Neuronal stem cell (in vitro differentiated cells): ENCODE measurements around the gene CGB1.
"Not testable (repeated sequence)": the region's sequence is repeated elsewhere in the genome, so short reads cannot be mapped to it uniquely, and the experiment has no call there.

Experiments used
- DNase-seq: peaks from one replicate; pipeline ENCODE4 v3.0.0-alpha.2; 2013; ENCODE audit warnings: low spot score
- H2AFZ ChIP-seq: one replicate; pipeline ENCODE4 v1.6.1; 2013; ENCODE audit warnings: mild to moderate bottlenecking, low read length, inconsistent platforms
- H2AK5ac ChIP-seq: 2 replicates; pipeline ENCODE4 v1.6.1; 2013; ENCODE audit warnings: low read depth, mild to moderate bottlenecking, inconsistent platforms, low read length, moderate library complexity, mixed read lengths
- H2BK120ac ChIP-seq: 2 replicates; pipeline ENCODE4 v1.6.1; 2013; ENCODE audit warnings: low read depth, mild to moderate bottlenecking, inconsistent platforms, low read length, moderate library complexity, mixed read lengths
- H2BK12ac ChIP-seq: one replicate; pipeline ENCODE4 v1.6.1; 2013; ENCODE audit warnings: low read length, inconsistent platforms
- H2BK15ac ChIP-seq: 2 replicates; pipeline ENCODE4 v1.6.1; 2013; ENCODE audit warnings: mild to moderate bottlenecking, low read length, inconsistent platforms, mixed read lengths
- H2BK5ac ChIP-seq: one replicate; pipeline ENCODE4 v1.6.1; 2013; ENCODE audit warnings: inconsistent platforms, mild to moderate bottlenecking, low read length, moderate library complexity
- H3K14ac ChIP-seq: one replicate; pipeline ENCODE4 v1.6.1; 2013; ENCODE audit warnings: low read length, inconsistent platforms
- H3K18ac ChIP-seq: 2 replicates; pipeline ENCODE4 v1.6.1; 2013; ENCODE audit warnings: low read length, inconsistent platforms
- H3K23ac ChIP-seq: 2 replicates; pipeline ENCODE4 v1.6.1; 2013; ENCODE audit warnings: low read depth, mild to moderate bottlenecking, mixed read lengths, low read length, inconsistent platforms; ENCODE audit not compliant: poor library complexity
- H3K27ac ChIP-seq: replicated peaks from 3 replicates; pipeline ENCODE4 v1.5.1; 2013; ENCODE audit warnings: low read length, inconsistent platforms
- H3K27me3 ChIP-seq, 3 experiments: 2 replicates each; pipeline ENCODE4 v1.6.1; 2013; ENCODE audit warnings: low read length in 3 of 3, mild to moderate bottlenecking in 2 of 3, inconsistent platforms in 1 of 3, low read depth in 1 of 3, mixed read lengths in 1 of 3, moderate library complexity in 1 of 3; ENCODE audit not compliant: control insufficient read depth in 3 of 3, insufficient read depth in 3 of 3
- H3K36me3 ChIP-seq, 2 donors: replicated peaks in 1 of 2; 2 replicates each; pipeline ENCODE4 v1.6.1; 2013; ENCODE audit warnings: low read length in 2 of 2; ENCODE audit not compliant: control insufficient read depth in 2 of 2, insufficient read depth in 2 of 2
- H3K4ac ChIP-seq: 2 replicates; pipeline ENCODE4 v1.6.1; 2013; ENCODE audit warnings: inconsistent platforms, mild to moderate bottlenecking, low read length, moderate library complexity
- H3K4me1 ChIP-seq, 2 donors: 1 replicate in 1 of 2; 2 replicates in 1 of 2; pipeline ENCODE4 v1.6.1; 2013; ENCODE audit warnings: low read length in 2 of 2, low read depth in 1 of 2; ENCODE audit not compliant: control insufficient read depth in 2 of 2, insufficient read depth in 1 of 2
- H3K4me2 ChIP-seq: one replicate; pipeline ENCODE4 v1.6.1; 2013; ENCODE audit warnings: mild to moderate bottlenecking, low read length, inconsistent platforms; ENCODE audit not compliant: insufficient read depth, poor library complexity, severe bottlenecking
- H3K4me3 ChIP-seq, 2 donors: 2 replicates each; pipeline ENCODE4 v1.5.1; 2013; ENCODE audit warnings: low read length in 2 of 2, mild to moderate bottlenecking in 2 of 2, inconsistent platforms in 1 of 2, moderate library complexity in 1 of 2
- H3K79me1 ChIP-seq: one replicate; pipeline ENCODE4 v1.6.1; 2013; ENCODE audit warnings: low read depth, mild to moderate bottlenecking, inconsistent platforms, low read length, moderate library complexity
- H3K9ac ChIP-seq: one replicate; pipeline ENCODE4 v1.6.1; 2013; ENCODE audit warnings: mild to moderate bottlenecking, low read depth, low read length, inconsistent platforms; ENCODE audit not compliant: poor library complexity
- H3K9me3 ChIP-seq, 2 donors: replicated peaks in 1 of 2; 2 replicates each; pipeline versions ENCODE3 to v1.6.1; 2013; ENCODE audit warnings: low read length in 2 of 2, mild to moderate bottlenecking in 2 of 2, inconsistent platforms in 1 of 2, low read depth in 1 of 2, mixed read lengths in 1 of 2, moderate library complexity in 1 of 2; ENCODE audit not compliant: control insufficient read depth in 2 of 2, insufficient read depth in 1 of 2
- H4K8ac ChIP-seq: one replicate; pipeline ENCODE4 v1.6.1; 2013; ENCODE audit warnings: low read depth, mild to moderate bottlenecking, inconsistent platforms, low read length, moderate library complexity
- H4K91ac ChIP-seq: one replicate; pipeline ENCODE4 v1.6.1; 2013; ENCODE audit warnings: low read length, low read depth, mild to moderate bottlenecking, inconsistent platforms; ENCODE audit not compliant: poor library complexity
- WGBS, 2 donors: extraction: QIAGEN DNeasy Blood & Tissue Kit; methylation state at CpG; one replicate each; pipeline ENCODE4 v1.1.7; 2013; ENCODE audit warnings: missing lambda C conversion rate in 2 of 2, mixed read lengths in 1 of 2; ENCODE audit not compliant: insufficient read length in 2 of 2, insufficient replicate concordance in 1 of 2; ENCODE audit errors: extremely low coverage in 2 of 2; 5-methylcytosine and 5-hydroxymethylcytosine counted together

CGB1 gene

GRCh38 chr19:49043548-49043947, 6.9 kb upstream of the CGB1 start, which contains the start of gene CGB5:
Gene CGB5, plus strand, starts transcription at chr19:49043848. Its CDS starts 362 bp downstream, at chr19:49044210.
- not testable (repeated sequence) for H3K79me1 ChIP-seq, H2BK5ac ChIP-seq, H2AK5ac ChIP-seq, H3K18ac ChIP-seq, H3K27me3 ChIP-seq, H4K91ac ChIP-seq, H2AFZ ChIP-seq, H4K8ac ChIP-seq, H2BK12ac ChIP-seq, H3K9me3 ChIP-seq, H3K4me1 ChIP-seq, H3K36me3 ChIP-seq, H3K27ac ChIP-seq, H3K9ac ChIP-seq, H2BK120ac ChIP-seq, H3K23ac ChIP-seq, DNase-seq, H3K14ac ChIP-seq, H2BK15ac ChIP-seq, H3K4ac ChIP-seq, H3K4me2 ChIP-seq, H3K4me3 ChIP-seq
- no CpG with 5 or more reads among the region's 15 CpGs for WGBS, 2 donors

- H3K23ac ChIP-seq, H4K91ac ChIP-seq, H4K8ac ChIP-seq, H3K27ac ChIP-seq, H2BK15ac ChIP-seq, H3K9me3 ChIP-seq, H3K27me3 ChIP-seq, H2BK120ac ChIP-seq, H3K4me3 ChIP-seq, H3K4me1 ChIP-seq, H2BK12ac ChIP-seq, H3K14ac ChIP-seq, H3K18ac ChIP-seq, H3K4ac ChIP-seq, H2BK5ac ChIP-seq, H3K4me2 ChIP-seq, DNase-seq, H2AFZ ChIP-seq, H3K9ac ChIP-seq, H3K79me1 ChIP-seq, H2AK5ac ChIP-seq, H3K36me3 ChIP-seq: not testable (repeated sequence)
- WGBS, 2 donors: no CpG with 5 or more reads among the region's 4 CpGs
Observed at GRCh38 chr19:49042666-49043065, 6.0 kb upstream of the CGB1 start.

- H3K9ac ChIP-seq: no peak overlapping the region
- no peaks in the 10 kb centered on the region for H3K27me3 ChIP-seq
- H2BK12ac ChIP-seq: no peak overlapping the region
- H4K8ac ChIP-seq: no peak overlapping the region
- no peak overlapping the region for H3K4me3 ChIP-seq
- no peak overlapping the region for H3K14ac ChIP-seq
- H3K18ac ChIP-seq: no peak overlapping the region
- H2AFZ ChIP-seq: no peak overlapping the region
- H3K4me2 ChIP-seq: no peak overlapping the region
- no peak overlapping the region for H3K27ac ChIP-seq
- H4K91ac ChIP-seq: no peak overlapping the region
- no peak for DNase-seq
- H3K23ac ChIP-seq: no peak overlapping the region
- no peak overlapping the region for H2BK120ac ChIP-seq
- H2AK5ac ChIP-seq: no peak overlapping the region
- no peak overlapping the region for H3K4ac ChIP-seq
- H3K36me3 ChIP-seq: no peaks in the 10 kb centered on the region
- no peaks in the 10 kb centered on the region for H3K4me1 ChIP-seq
- no CpG with 5 or more reads among the region's 17 CpGs for WGBS, 2 donors
- H2BK15ac ChIP-seq: no peak overlapping the region
- H3K79me1 ChIP-seq: no peaks in the 10 kb centered on the region
- H3K9me3 ChIP-seq: no peaks in the 10 kb centered on the region
- H2BK5ac ChIP-seq: no peak overlapping the region
Observed at GRCh38 chr19:49042177-49042576, 5.5 kb upstream of the CGB1 start.

GRCh38 chr19:49039736-49040135, 3.0 kb upstream of the CGB1 start:
- H3K36me3 ChIP-seq, H2BK120ac ChIP-seq, H2AFZ ChIP-seq, H3K9ac ChIP-seq, H3K4me2 ChIP-seq, H2BK12ac ChIP-seq, H2AK5ac ChIP-seq, H3K4me3 ChIP-seq, H3K18ac ChIP-seq, H3K27ac ChIP-seq, H2BK5ac ChIP-seq, H3K79me1 ChIP-seq, H4K91ac ChIP-seq, H3K23ac ChIP-seq, H3K4ac ChIP-seq, DNase-seq, H3K4me1 ChIP-seq, H2BK15ac ChIP-seq, H4K8ac ChIP-seq, H3K27me3 ChIP-seq, H3K9me3 ChIP-seq, H3K14ac ChIP-seq: not testable (repeated sequence)
- no CpG with 5 or more reads among the region's 9 CpGs for WGBS, 2 donors
